Measurements from ENCODE around the gene LDLRAD4.

DNA sequence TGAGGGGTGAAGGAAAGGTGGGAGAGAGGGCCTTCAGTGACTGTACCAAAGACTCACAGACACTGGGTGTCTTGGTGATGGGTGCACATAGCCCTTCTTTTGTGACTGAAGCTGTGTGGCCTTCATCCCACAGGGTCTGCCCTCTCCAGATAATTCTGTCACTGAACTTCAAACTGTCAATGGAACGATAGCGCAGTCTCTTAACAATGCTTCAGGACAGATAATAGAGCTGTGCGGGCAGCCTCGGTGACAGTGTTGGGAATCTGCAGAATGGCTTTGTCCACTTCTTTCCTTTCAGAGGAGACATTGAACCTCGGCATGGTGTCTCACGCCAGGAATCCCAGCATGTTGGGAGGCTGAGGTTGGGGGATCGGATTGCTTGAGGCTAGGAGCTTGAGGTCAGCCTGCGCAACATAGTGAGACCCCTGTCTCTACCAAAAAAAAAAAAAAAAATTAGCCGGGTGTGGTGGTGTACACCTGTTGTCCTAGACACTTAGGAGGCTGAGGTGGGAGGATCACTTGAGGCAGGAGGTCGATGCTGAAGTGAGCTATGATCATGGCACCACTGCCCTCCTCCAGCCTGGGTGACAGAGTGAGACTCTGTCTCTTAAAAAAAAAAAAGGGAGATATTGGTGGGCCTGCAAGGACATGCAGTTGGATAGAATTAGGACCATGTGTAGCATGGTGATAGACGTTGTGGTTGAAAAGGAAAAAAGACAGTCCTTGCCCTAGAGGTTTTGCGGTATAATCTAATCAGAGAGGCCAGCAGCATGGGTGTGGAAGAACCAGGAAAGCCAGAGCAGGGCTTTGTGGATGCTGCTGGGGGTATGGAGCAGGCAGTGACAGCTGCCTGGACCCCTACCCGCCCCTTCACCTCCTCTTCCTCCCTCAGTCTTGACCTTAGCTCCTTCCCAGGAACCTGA is 91.4 kb downstream of the LDLRAD4 start:
- TF ChIP-seq SNAI2 (CRISPR knock-in tag; IDR thresholded peaks at IDR 0.05): no peak
- TF ChIP-seq BACH2 (CRISPR knock-in tag; IDR thresholded peaks at IDR 0.05; ENCODE audit: borderline replicate concordance): no peak
- TF ChIP-seq RARB (CRISPR knock-in tag; IDR thresholded peaks at IDR 0.05): no peak
- TF ChIP-seq TOX (CRISPR knock-in tag; IDR thresholded peaks at IDR 0.05; ENCODE audit: borderline replicate concordance): no peak
- no peak for TF ChIP-seq ZNF565 (CRISPR knock-in tag; conservative IDR thresholded peaks at IDR 0.05; ENCODE audit: low read depth)
- TF ChIP-seq TCF4 (CRISPR knock-in tag; IDR thresholded peaks at IDR 0.05; ENCODE audit: borderline replicate concordance): no peak
- TF ChIP-seq, protein P1, sequence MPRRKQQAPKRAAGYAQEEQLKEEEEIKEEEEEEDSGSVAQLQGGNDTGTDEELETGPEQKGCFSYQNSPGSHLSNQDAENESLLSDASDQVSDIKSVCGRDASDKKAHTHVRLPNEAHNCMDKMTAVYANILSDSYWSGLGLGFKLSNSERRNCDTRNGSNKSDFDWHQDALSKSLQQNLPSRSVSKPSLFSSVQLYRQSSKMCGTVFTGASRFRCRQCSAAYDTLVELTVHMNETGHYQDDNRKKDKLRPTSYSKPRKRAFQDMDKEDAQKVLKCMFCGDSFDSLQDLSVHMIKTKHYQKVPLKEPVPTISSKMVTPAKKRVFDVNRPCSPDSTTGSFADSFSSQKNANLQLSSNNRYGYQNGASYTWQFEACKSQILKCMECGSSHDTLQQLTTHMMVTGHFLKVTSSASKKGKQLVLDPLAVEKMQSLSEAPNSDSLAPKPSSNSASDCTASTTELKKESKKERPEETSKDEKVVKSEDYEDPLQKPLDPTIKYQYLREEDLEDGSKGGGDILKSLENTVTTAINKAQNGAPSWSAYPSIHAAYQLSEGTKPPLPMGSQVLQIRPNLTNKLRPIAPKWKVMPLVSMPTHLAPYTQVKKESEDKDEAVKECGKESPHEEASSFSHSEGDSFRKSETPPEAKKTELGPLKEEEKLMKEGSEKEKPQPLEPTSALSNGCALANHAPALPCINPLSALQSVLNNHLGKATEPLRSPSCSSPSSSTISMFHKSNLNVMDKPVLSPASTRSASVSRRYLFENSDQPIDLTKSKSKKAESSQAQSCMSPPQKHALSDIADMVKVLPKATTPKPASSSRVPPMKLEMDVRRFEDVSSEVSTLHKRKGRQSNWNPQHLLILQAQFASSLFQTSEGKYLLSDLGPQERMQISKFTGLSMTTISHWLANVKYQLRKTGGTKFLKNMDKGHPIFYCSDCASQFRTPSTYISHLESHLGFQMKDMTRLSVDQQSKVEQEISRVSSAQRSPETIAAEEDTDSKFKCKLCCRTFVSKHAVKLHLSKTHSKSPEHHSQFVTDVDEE (CRISPR knock-in tag; IDR thresholded peaks at IDR 0.05): no peak
- TF ChIP-seq, protein P2, sequence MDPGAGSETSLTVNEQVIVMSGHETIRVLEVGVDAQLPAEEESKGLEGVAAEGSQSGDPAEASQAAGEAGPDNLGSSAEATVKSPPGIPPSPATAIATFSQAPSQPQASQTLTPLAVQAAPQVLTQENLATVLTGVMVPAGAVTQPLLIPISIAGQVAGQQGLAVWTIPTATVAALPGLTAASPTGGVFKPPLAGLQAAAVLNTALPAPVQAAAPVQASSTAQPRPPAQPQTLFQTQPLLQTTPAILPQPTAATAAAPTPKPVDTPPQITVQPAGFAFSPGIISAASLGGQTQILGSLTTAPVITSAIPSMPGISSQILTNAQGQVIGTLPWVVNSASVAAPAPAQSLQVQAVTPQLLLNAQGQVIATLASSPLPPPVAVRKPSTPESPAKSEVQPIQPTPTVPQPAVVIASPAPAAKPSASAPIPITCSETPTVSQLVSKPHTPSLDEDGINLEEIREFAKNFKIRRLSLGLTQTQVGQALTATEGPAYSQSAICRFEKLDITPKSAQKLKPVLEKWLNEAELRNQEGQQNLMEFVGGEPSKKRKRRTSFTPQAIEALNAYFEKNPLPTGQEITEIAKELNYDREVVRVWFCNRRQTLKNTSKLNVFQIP (CRISPR knock-in tag; IDR thresholded peaks at IDR 0.05; ENCODE audit: borderline replicate concordance, low read depth): no peak
- TF ChIP-seq ZC3H10 (CRISPR knock-in tag; IDR thresholded peaks at IDR 0.05): no peak

All from SK-N-SH treated with all-trans-retinoic acid at 6 μM for 48 hours (cell line).